Transverse colon (tissue), 4 donors: ENCODE data around the gene KXD1. TPM values are rescaled to one million over a fixed set of nuclear protein-coding genes. Genes with fewer than 3 reads are reported as not detected.
"Not testable (repeated sequence)": the region's sequence is repeated elsewhere in the genome, so short reads cannot be mapped to it uniquely, and the experiment has no call there.

Source experiments
- DNase-seq: peaks from one replicate; pipeline ENCODE4 v3.0.0-alpha.2; 2019
- H3K27ac ChIP-seq, 4 donors: fragments of 200-600 bp; sonication (generic); 2 replicates each; pipeline ENCODE4 v1.5.1; 2016 to 2018; ENCODE audit warnings: inconsistent platforms in 4 of 4
- H3K27me3 ChIP-seq: fragments of 200-600 bp; sonication (generic); 2 replicates; pipeline ENCODE4 v1.5.1; 2017; ENCODE audit warnings: inconsistent platforms
- H3K36me3 ChIP-seq, 4 donors: fragments of 200-600 bp; sonication (generic); 2 replicates each; pipeline ENCODE4 v1.5.1; 2017 to 2019; ENCODE audit warnings: inconsistent platforms in 4 of 4
- H3K4me1 ChIP-seq, 4 donors: fragments of 200-600 bp; sonication (generic); 2 replicates each; pipeline ENCODE4 v1.5.1; 2017 to 2020; ENCODE audit warnings: inconsistent platforms in 4 of 4
- H3K4me3 ChIP-seq, 4 donors: fragments of 200-600 bp; sonication (generic); 1 replicate in 1 of 4; 2 replicates in 3 of 4; pipeline versions ENCODE4 v1.5.1 to v1.6.1; 2017 to 2019; ENCODE audit warnings: inconsistent platforms in 4 of 4
- H3K9me3 ChIP-seq, 2 donors: fragments of 200-600 bp; sonication (generic); 2 replicates each; pipeline ENCODE4 v1.5.1; 2017 to 2019; ENCODE audit warnings: inconsistent platforms in 2 of 2
- CTCF ChIP-seq, 5 experiments: fragments of 200-600 bp in 3 of 5; fragments of 450-650 bp in 2 of 5; sonication (generic) in 3 of 5; IDR thresholded peaks; 1 replicate in 2 of 5; 2 replicates in 3 of 5; pipeline ENCODE4 v1.5.1; 2016 to 2017; ENCODE audit warnings: antibody characterized with exemption in 5 of 5, inconsistent platforms in 3 of 5, mild to moderate bottlenecking in 2 of 5, moderate library complexity in 1 of 5
- EP300 ChIP-seq: sonication (generic); formaldehyde crosslinking; IDR thresholded peaks from one replicate; pipeline ENCODE4 v1.6.1; 2017; ENCODE audit warnings: antibody characterized with exemption, low read depth
- POLR2A ChIP-seq: fragments of 450-650 bp; IDR thresholded peaks from one replicate; pipeline ENCODE4 v1.6.1; 2016; ENCODE audit warnings: antibody characterized with exemption, mild to moderate bottlenecking, moderate library complexity
- POLR2AphosphoS5 ChIP-seq, 3 donors: sonication (generic); formaldehyde crosslinking; IDR thresholded peaks; one replicate each; pipeline ENCODE4 v1.6.1; 2016; ENCODE audit warnings: antibody characterized with exemption in 3 of 3
- WGBS, 2 donors: methylation state at CpG; one replicate each; pipeline ENCODE4 v1.1.5; 2018; ENCODE audit warnings: low coverage in 1 of 2; 5-methylcytosine and 5-hydroxymethylcytosine counted together
- in situ Hi-C, 4 donors: fragments of 200-750 bp; cut with MboI; loops; one replicate each; pipeline versions ENCODE4 v1.15.0 to v1.15.1; 2017; ENCODE audit warnings: low sequenced_read_pairs in 3 of 4, low pct_ligation_motif_present in 1 of 4, low pct_unique_long_range_greater_than_20kb in 1 of 4
- intact Hi-C: fragments of 100-400 bp; cut with DNase I; formaldehyde crosslinking; loops from one replicate; pipeline ENCODE4 v1.15.1; 2023; ENCODE audit warnings: low total_unique reads
- total RNA-seq, 4 donors: library from RNA; depleted of rRNA; stranded (reverse); fragments of >200 nt; gene quantifications; one replicate each; pipeline ENCODE4 v1.1.0, GENCODE V29; 2016

KXD1 gene
- total RNA-seq, 4 donors from 2014 or later = 62.1 to 195 (median 98.0) TPM

GRCh38 chr19:18522124-18522861 lies 35.4 kb upstream of the KXD1 start:
- H3K4me1 ChIP-seq = peaks cover 8 to 35% (median 19%) of the 10 kb centered on the region in 4 donors
- TF ChIP-seq CTCF (IDR thresholded peaks at IDR 0.05) (peak in 2 of 5 experiments; percentile 17 to 21), POLR2AphosphoS5 (IDR thresholded peaks at IDR 0.05) (peak; percentile 45 to 76 (median 57)), POLR2A (no peak)
- peak overlapping the region; percentile 97 to 100 (median 98) for H3K27ac ChIP-seq
- in situ Hi-C loops = no loop called here
- no peaks in the 10 kb centered on the region for H3K36me3 ChIP-seq
- intact Hi-C loops = no loop called here
- H3K27me3 ChIP-seq = no peaks in the 10 kb centered on the region
- no peaks in the 10 kb centered on the region for H3K9me3 ChIP-seq
- peak overlapping the region in 3 of 4 donors; percentile 88 to 99 (median 90) for H3K4me3 ChIP-seq
- 1 to 71% methylated on average over 1 to 51 of the region's 51 CpGs for WGBS, 2 donors
- DNase-seq = peak; percentile 100

- WGBS, 2 donors = 64 to 66% methylated on average over 8 to 19 of the region's 19 CpGs
- in situ Hi-C loops = not testable (repeated sequence)
These were observed 34.7 kb upstream of the KXD1 start for GRCh38 chr19:18522862-18523440.

GRCh38 chr19:18523841-18524240 lies 33.8 kb upstream of the KXD1 start:
- WGBS, 2 donors = 91% methylated on average over 9 of the region's 9 CpGs; no CpG with 5 or more reads in 1 of the 2 donors
- Histone ChIP-seq H3K4me3 (no peak overlapping the region), H3K36me3 (no peaks in the 10 kb centered on the region), H3K27ac (no peak overlapping the region), H3K27me3 (no peaks in the 10 kb centered on the region), H3K9me3 (no peaks in the 10 kb centered on the region), H3K4me1 (peaks cover 5 to 23% (median 18%) of the 10 kb centered on the region in 4 donors)
- intact Hi-C loops (no loop called here), in situ Hi-C loops (no loop called here)
- no peak for TF ChIP-seq EP300
- no peak for TF ChIP-seq POLR2AphosphoS5 (IDR thresholded peaks at IDR 0.05)
- TF ChIP-seq POLR2A = no peak
- no peak for TF ChIP-seq CTCF (IDR thresholded peaks at IDR 0.05)
- no peak for DNase-seq

More at GRCh38 chr19:18522862-18523440, 34.7 kb upstream of the KXD1 start:
- H3K36me3 ChIP-seq, DNase-seq, H3K9me3 ChIP-seq, H3K27me3 ChIP-seq, intact Hi-C loops: not testable (repeated sequence)
- H3K27ac ChIP-seq = peak overlapping the region; percentile 60 to 100 (median 81)
- H3K4me1 ChIP-seq = peaks cover 8 to 30% (median 19%) of the 10 kb centered on the region in 4 donors
- peak overlapping the region in 1 of 4 donors; percentile 24 for H3K4me3 ChIP-seq

- in situ Hi-C loops = no loop called here
- Histone ChIP-seq H3K9me3 (no peaks in the 10 kb centered on the region), H3K4me1 (peaks cover 0 to 6% (median 5%) of the 10 kb centered on the region in 4 donors), H3K36me3 (no peaks in the 10 kb centered on the region), H3K27ac (no peak overlapping the region), H3K4me3 (no peak overlapping the region), H3K27me3 (no peaks in the 10 kb centered on the region)
- no peak for TF ChIP-seq POLR2A
- no peak for TF ChIP-seq EP300
- TF ChIP-seq POLR2AphosphoS5 (IDR thresholded peaks at IDR 0.05) = no peak
- TF ChIP-seq CTCF (IDR thresholded peaks at IDR 0.05) = no peak
- 90% methylated on average over 9 of the region's 9 CpGs; no CpG with 5 or more reads in 1 of the 2 donors for WGBS, 2 donors
- intact Hi-C loops = no loop called here
- DNase-seq = no peak
These were observed 31.4 kb upstream of the KXD1 start for GRCh38 chr19:18526316-18526715.
